Mucosa of gallbladder (tissue), 1 donor: ENCODE data around the gene SPTBN1. TPM values are rescaled to one million over a fixed set of nuclear protein-coding genes. Genes with fewer than 3 reads are reported as not detected.

ENCODE experiments used
- DNase-seq: peaks from one replicate; pipeline ENCODE4 v3.0.0-alpha.2; 2020; ENCODE audit warnings: low spot score
- total RNA-seq: library from RNA; stranded (reverse); gene quantifications from one replicate; pipeline ENCODE4 v1.2.1, GENCODE V29; 2021
- donor health status: DM: no; HTN: no; CAD: no.

Gene SPTBN1
- total RNA-seq, 1 donor from 2014 or later = 433 TPM

- no peak for DNase-seq
Observed at GRCh38 chr2:54704238-54704637, 248.1 kb downstream of the SPTBN1 start.

- no peak for DNase-seq
Observed at GRCh38 chr2:54704688-54705605, 248.8 kb downstream of the SPTBN1 start.

DNA sequence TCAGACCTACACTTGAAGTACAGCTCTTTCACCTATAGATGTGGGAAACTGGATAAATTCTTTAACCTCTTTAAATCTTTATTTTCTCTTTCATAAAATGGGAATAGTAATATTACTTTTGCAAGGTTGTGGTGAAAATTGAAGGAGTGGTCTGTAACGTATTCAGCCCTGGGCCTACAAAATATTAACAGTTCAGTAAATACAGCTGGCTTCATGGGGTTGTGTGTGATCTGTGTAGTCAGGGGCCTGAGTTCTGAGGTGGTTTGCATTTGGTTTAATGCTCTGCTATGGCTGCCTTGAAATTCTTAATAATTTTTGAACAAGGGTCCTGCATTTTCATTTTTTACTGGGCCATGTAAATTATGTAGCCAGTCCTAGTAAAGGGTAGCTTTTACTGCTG, 250.5 kb downstream of the SPTBN1 start:
- no peak for DNase-seq

- DNase-seq = no peak
Observed at GRCh38 chr2:54708584-54709335, 252.6 kb downstream of the SPTBN1 start.

DNA sequence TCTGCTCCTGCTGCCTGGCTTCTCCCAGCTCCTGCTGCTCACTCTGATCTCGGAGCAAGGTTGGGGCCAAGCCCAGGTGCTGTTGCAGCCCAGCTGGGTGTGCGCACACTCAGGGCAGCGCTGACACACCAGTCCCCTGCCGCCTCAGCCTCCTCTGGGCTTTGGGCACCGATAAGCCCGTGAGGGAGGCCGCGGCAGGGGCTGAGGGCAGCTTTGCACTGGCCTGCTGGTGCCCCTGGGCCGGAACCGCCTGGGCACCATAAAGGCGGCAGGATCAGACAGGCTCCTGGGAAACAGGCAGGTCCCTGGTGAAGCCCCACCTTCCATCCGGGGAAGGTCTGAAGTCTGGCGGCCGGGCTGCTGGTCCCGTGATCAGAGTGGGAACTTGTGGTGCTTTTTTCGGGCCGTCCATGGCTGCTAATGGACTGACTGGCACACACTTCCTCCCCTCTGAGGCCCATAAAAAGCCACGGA, 253.2 kb downstream of the SPTBN1 start:
- no peak for DNase-seq

DNA sequence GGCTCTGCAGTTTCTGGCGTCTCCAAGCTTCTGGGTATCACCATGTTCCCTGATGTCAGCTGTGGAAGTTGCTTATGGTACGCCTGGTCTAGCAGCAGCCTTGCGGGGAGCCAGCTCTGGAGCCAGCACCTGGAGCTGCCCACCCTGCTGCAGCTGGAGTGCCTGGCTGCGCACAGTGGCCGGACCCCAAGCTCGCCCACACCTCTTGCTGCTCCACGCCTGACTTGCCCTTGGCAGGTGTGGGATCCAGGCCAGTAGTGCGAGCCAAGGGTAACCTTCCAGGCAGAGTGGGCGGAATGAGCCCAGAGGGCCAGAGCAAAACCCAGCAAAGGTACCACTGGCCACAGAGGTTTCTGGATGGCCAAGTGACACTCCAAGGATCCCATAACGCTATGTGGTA, 254.1 kb downstream of the SPTBN1 start:
- DNase-seq = no peak

DNA sequence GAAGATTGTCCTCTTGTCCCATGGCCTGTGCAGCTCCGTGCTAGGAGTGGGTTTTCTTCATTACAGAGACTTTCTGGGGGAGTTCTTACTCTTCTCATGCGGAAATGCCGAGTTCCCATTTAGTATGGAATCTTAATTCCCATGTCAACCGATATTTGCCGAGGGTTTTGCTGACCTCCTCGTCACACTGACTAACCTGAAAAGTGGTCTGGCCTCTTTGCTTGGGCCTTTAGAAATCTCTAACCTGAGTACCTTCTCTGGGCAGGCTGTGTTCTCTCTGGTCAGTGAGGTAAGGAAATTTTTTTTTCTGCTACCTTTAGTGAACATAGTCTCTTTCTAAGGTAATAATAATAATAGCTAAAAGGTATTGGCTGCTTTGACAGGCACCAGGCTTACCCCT, 256.4 kb downstream of the SPTBN1 start:
- DNase-seq = no peak

DNA sequence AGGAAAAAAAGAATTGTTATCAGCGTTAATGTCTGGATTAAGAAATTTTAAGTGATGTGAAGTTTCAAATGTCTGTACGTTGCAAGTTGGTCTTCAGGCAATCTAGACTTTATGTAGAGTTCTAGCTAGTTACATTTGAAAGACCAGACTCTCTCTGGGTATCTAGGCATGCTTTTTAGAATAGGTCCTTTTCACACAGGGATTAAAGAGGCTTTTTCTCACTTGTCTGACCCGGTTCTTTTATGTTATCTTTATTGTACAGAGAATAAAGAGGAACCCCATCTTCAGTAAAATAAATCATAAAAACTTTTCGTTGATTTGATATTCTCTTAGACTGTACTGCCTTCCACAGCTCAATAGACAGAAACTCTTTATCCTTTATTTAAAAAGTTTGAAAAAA, 258.9 kb downstream of the SPTBN1 start:
- no peak for DNase-seq

GRCh38 chr2:54716375-54716774, 260.2 kb downstream of the SPTBN1 start:
- DNase-seq = no peak

DNA sequence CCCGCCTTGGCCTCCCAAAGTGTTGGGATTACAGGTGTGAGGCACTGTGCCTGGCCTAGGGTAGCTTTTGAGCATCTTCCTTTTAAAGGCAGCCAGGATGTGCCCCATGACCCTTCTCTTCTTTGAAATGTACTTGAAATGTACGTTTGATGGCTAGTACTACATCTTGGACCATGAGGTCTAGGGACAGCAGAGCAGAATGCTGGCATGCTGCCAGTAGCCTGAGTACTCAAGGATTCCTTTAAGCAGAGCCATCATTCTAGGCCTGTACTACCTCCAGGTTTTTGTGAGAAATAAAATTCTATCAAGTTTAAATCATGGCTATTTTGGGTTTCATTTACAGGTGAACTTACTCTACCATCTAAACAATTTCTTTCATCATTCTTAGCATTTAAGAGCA, 264.4 kb downstream of the SPTBN1 start:
- DNase-seq = no peak

Other genes with a start within 250 kb of the SPTBN1 start
- gene TSPYL6, start 200.1 kb upstream of the SPTBN1 start, total RNA-seq = not detected